HG03439 (cell line): ENCODE data around the gene PCNX2.

Experiments
- ATAC-seq: cut with Tn5 transposase; IDR thresholded peaks from one replicate; pipeline ENCODE4 v1.9.1; 2021; ENCODE audit warnings: mild to moderate bottlenecking, moderate library complexity; ENCODE audit not compliant: unreplicated experiment

PCNX2 gene, protein sequence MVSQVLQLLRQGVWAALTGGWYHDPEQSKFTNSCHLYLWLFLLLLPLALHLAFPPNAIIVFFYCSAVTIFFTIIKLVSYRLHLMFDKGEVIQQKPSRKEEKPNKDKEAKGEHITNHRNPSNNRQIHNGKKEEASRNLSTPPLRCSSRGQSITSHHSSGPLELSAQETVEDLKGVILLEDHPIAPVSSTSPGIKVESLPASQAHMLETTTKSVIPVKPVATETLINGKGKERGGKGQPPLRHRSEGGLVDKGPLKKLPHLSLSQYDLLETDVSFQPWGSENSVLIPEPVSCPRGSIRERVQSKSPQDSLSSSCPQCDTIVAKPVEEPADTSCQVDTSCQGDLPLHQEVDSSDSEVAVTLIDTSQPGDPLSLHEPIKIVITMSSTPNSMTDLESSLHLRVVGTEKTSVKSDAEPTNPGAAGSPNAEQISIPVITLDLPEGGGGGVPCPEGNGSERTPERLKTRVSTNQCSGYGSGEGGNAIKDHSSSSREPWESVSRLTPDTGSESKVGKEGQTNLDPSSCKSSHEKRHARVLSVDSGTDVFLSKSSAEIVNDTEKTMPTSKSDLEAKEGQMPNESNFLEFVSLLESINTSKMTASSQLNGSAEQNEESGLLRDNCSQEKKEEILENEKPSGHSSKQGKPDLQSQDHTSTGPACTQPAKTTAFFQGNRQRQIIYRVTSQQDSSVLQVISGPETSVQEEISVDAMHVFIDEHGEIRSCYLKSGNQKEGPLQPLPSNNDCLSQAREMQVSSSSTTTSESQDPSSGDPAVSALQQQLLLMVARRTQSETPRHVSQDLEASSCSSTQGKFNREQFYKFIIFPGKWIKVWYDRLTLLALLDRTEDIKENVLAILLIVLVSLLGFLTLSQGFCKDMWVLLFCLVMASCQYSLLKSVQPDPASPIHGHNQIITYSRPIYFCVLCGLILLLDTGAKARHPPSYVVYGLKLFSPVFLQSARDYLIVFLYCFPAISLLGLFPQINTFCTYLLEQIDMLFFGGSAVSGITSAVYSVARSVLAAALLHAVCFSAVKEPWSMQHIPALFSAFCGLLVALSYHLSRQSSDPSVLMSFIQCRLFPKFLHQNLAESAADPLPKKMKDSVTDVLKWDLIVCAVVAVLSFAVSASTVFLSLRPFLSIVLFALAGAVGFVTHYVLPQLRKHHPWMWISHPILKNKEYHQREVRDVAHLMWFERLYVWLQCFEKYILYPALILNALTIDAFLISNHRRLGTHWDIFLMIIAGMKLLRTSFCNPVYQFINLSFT (N-terminal part only)

GRCh38 chr1:233295237-233295974 is at the start of gene PCNX2:
Gene PCNX2, minus strand, starts transcription at chr1:233295725. Its CDS starts 247 bp downstream, at chr1:233295478.
- peak; percentile 97 for ATAC-seq

- no peak for ATAC-seq
Observed at GRCh38 chr1:233343262-233343661, 47.7 kb upstream of the PCNX2 start.

DNA sequence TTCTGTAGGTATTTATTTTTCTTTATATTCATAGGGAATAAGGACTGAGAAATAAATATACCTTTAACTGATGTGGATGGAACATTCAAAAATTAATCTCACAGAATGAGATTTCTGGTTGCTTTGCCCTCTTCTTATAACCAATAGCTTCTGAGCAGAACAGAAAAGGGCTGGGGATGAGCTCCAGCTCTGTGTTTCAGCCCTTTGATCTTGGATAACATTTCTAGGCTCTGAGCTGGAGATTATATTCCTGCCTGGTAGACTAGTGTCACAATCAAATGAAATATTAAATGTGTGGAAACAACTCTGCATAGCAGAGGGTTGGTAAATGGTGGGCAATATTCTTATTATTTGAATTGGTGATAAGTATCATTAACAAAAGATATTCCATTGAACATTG is 46.6 kb upstream of the PCNX2 start:
- no peak for ATAC-seq

- ATAC-seq = no peak
Observed at GRCh38 chr1:233340966-233341516, 45.5 kb upstream of the PCNX2 start.

- no peak for ATAC-seq
Observed at GRCh38 chr1:233340031-233340555, 44.6 kb upstream of the PCNX2 start.

- ATAC-seq = no peak
Observed at GRCh38 chr1:233338102-233338501, 42.6 kb upstream of the PCNX2 start.

GRCh38 chr1:233337505-233337904 is 42.0 kb upstream of the PCNX2 start:
- ATAC-seq = no peak

GRCh38 chr1:233336554-233337456 is 41.3 kb upstream of the PCNX2 start:
- no peak for ATAC-seq

DNA sequence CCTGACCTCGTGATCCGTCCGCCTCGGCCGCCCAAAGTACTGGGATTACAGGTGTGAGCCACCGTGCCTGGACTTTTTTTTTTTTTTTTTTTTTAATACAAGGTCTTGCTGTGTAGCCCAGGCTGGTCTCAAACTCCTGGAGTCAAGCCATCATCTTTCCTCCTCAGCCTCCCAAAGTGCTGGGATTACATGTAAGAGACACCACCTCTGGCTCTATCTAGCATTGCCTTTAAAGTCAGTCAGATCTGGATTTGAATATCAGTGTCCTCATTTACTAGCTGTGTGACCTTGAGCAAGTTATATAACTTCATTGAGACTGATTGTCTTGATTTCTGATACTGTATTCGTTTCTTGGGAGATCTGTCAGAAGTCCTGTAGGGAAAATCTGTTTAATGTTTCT is 38.6 kb upstream of the PCNX2 start:
- ATAC-seq = no peak

DNA sequence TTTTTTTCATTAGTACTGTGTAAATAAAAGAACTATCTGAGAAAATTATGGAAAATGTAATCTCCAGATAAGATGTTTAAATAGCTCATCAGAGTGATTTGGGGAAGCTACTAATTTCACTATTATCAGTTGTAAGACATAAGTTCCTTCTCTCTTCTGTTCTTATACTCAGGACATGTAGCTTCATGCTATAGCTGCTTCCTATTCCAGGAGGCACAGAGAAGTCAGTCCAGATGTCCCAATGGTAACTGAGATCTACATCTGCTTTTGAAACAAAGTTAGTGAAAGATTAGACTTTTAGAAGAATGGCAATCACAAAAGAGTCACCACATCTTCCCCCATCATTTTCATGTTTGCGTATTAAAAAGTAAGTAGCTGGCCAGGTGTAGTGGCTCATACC is 37.6 kb upstream of the PCNX2 start:
- no peak for ATAC-seq

GRCh38 chr1:233331676-233332519 is 36.4 kb upstream of the PCNX2 start:
- no peak for ATAC-seq

GRCh38 chr1:233328142-233328921 is 32.8 kb upstream of the PCNX2 start:
- ATAC-seq = peak; percentile 26

DNA sequence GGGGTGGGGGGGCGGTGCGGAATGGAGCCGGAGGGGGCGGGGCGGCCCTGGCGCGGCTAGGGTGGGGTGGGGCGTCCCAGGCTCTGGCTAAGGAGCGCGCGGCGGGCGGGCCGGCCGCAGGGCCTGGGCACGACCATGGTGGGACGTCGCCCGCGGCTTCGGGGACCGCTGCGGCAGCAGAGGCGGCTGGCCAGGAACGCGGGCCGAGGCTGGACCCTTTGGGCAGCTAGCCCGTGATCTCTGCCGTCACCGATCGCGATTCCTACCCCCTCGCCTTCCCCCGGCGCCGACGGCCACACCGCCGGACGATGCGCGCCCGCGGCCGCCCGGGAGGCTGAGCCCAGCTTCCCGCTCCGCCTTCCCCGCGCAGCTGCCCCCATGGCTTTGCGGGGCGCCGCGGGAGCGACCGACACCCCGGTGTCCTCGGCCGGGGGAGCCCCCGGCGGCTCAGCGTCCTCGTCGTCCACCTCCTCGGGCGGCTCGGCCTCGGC is 32.2 kb upstream of the PCNX2 start, which contains the start of gene MAP3K21:
MAP3K21 (plus strand) TSS at position 74 of the 491 bp plus-strand sequence; CDS start at position 379, 305 bp downstream.
- peak; percentile 45 for ATAC-seq

GRCh38 chr1:233326811-233327650 is 31.5 kb upstream of the PCNX2 start:
- ATAC-seq = peak; percentile 92

DNA sequence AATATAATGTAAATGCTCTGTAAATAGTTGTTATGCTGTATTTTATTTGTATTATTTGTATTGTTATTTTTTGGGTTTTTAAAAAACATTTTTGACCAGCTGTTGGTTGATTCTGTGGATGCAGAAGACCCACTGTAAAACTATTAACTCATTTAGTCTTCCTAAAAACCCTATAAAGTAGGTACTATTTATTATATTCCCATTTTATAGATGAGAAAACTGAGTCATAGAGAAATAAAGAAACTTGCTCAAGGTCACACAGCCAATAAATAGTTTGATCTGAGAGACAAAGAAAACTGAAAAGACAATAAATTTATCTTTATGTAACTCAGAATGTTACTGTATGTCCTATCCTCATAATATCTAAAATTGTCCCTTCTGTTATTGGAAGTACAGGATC is 30.8 kb upstream of the PCNX2 start:
- no peak for ATAC-seq

DNA sequence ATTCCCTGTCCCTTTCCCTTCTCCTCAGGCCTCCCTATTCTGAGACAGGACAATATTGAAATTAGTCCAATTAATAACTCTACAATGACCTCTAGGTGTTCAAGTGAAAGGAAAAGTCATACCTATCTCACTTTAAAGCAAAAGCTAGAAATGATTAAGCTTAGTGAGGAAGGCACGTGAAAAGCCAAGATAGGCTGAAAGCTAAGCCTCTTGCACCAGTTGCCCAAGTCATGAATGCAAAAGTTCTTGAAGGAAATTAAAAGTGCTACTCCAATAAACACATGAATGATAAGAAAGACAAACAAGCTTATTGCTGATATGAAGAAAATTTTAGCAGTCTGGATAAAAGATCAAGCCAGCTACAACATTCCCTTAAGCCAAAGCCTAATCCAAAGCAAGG is 28.2 kb upstream of the PCNX2 start:
- no peak for ATAC-seq
